ENCODE results near the gene UBE2H. TPM values are rescaled to one million over a fixed set of nuclear protein-coding genes. Genes with fewer than 3 reads are reported as not detected.

The UBE2H gene
- total and polyA plus RNA-seq, 2 donors (not counting 1 experiment from before 2014, with no cell fraction given): 23.3 to 54.1 TPM

- TF ChIP-seq EZH2 (IDR thresholded peaks at IDR 0.05; ENCODE audit: borderline replicate concordance, insufficient read depth, low read depth, low read length, poor library complexity, severe bottlenecking) (no peak), CTCF (IDR thresholded peaks at IDR 0.05) (no peak)
- no peak overlapping the region for H3K4me2 ChIP-seq (replicated peaks; ENCODE audit: low read depth, low read length, poor library complexity, severe bottlenecking)
- 87% methylated on average over 9 of the region's 12 CpGs for WGBS (ENCODE audit: insufficient coverage)
- Mint-ChIP-seq H3K4me3 (no peak overlapping the region), H3K27me3 (no peaks in the 10 kb centered on the region), H3K9me3 (ENCODE audit: insufficient read depth) (no peaks in the 10 kb centered on the region), H3K27ac (no peak overlapping the region), H3K4me1 (peaks cover 18% of the 10 kb centered on the region)
- H3K36me3 ChIP-seq (replicated peaks in 1 of 2; ENCODE audit: control extremely low read depth in 1 of 2, control insufficient read depth in 1 of 2, extremely low read depth in 1 of 2, insufficient read depth in 2 of 2, low read length in 1 of 2): peaks cover 0 to 7% of the 10 kb centered on the region in 2 experiments
- no peak for ATAC-seq (ENCODE audit: low read depth)
- H4K20me1 ChIP-seq (ENCODE audit: control insufficient read depth, insufficient read depth, low read length, poor library complexity, severe bottlenecking): peaks cover 9% of the 10 kb centered on the region
- no peak overlapping the region for H3K4me3 ChIP-seq (ENCODE audit: control extremely low read depth in 1 of 5, extremely low read depth in 1 of 5, insufficient read depth in 1 of 5, low read depth in 2 of 5, low read length in 4 of 5)
- intact Hi-C loops (cut with micrococcal nuclease): loop anchor here (5.0 to 10.0 kb wide), 2 partner anchors 94 to 327 kb away; partner anchors contain the start of gene SMKR1
- H3K4me1 ChIP-seq (ENCODE audit: control insufficient read depth in 2 of 2, insufficient read depth in 2 of 2, low read length in 2 of 2): peaks cover 16 to 26% of the 10 kb centered on the region in 2 donors
- peaks cover 4% of the 10 kb centered on the region for H3K79me2 ChIP-seq (ENCODE audit: control insufficient read depth, insufficient read depth, low read length)
- no peak overlapping the region for H3K27ac ChIP-seq (ENCODE audit: low read length in 2 of 2)
- H3K9ac ChIP-seq (ENCODE audit: low read length): no peak overlapping the region
- H3K9me3 ChIP-seq (ENCODE audit: control extremely low read depth in 1 of 3, control insufficient read depth in 2 of 3, insufficient read depth in 1 of 3, low read length in 2 of 3): peaks cover 0 to 3% (median 0%) of the 10 kb centered on the region in 3 donors
- CTCF ChIA-PET: interaction anchor here (0.6 to 9.3 kb wide), 21 partner anchors 9 to 1003 kb away, joined by 3 to 116 read pairs (median 5); no protein-coding TSS in a partner anchor
- no peaks in the 10 kb centered on the region for H3K27me3 ChIP-seq (replicated peaks in 1 of 4; ENCODE audit: control extremely low read depth in 1 of 4, control insufficient read depth in 3 of 4, insufficient read depth in 4 of 4, low read length in 3 of 4)
- POLR2A ChIA-PET: no interaction called here
- H2AFZ ChIP-seq (ENCODE audit: insufficient read depth, low read depth, low read length, poor library complexity, severe bottlenecking): no peak overlapping the region
- no peak for DNase-seq
These were observed 123.6 kb downstream of the UBE2H start for GRCh38 chr7:129828989-129829736.
